ENCODE data around the gene DPP10.

The DPP10 gene

GRCh38 chr2:115634578-115634977 lies 1192.1 kb downstream of the DPP10 start:
- TF ChIP-seq CTCF (IDR thresholded peaks at IDR 0.05; ENCODE audit: borderline replicate concordance, control extremely low read depth, extremely low read depth, insufficient read depth, missing control alignments) = no peak
- DNase-seq (ENCODE audit: low spot score) = no peak
- in situ Hi-C loops (cut with MboI; ENCODE audit: low sequenced_read_pairs, unreplicated experiment) = no loop called here

DNA sequence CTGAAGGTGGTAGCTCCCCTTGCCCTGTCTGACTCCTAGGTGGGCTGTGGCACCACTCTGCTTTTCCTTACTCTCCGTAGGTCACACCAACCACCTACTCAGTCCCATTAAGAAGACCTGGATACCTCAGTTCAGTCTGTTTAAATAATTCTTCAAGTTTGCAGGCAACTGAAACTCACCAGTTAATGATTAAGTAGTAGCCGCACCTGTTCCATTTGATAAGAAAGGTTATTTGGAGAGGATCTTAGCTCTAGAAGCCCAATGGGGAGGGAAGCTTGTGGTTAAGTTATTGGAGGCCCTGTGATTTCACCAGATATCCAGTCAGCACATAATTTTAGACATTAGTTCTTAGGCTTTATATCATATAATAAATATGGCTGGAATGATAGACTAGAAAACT lies 1193.0 kb downstream of the DPP10 start:
- in situ Hi-C loops (cut with MboI; ENCODE audit: low sequenced_read_pairs, unreplicated experiment) = no loop called here
- no peak for DNase-seq (ENCODE audit: low spot score)
- no peak for TF ChIP-seq CTCF (IDR thresholded peaks at IDR 0.05; ENCODE audit: borderline replicate concordance, control extremely low read depth, extremely low read depth, insufficient read depth, missing control alignments)

- no peak for TF ChIP-seq CTCF (IDR thresholded peaks at IDR 0.05; ENCODE audit: borderline replicate concordance, control extremely low read depth, extremely low read depth, insufficient read depth, missing control alignments)
Measured at GRCh38 chr2:115649731-115650130, 1207.3 kb downstream of the DPP10 start.

DNA sequence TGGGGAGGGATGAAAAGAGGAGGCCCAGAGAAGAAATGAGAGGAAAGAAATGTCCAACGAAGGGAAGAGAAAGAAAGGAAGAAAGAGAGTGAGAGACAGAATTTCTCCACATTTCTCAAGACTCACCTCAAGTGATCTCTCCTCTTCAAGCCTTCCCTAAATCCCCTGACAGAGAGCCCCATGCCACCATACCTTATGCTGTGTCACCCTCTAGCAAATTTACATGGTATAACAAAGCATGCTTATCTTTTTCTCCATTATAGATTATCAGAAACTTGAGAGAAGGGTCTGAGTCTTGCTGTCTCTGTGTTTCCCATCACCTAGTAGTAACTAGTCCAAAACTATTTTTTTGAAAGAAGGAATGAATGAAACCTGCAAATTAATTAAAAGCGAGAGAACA lies 1208.4 kb downstream of the DPP10 start:
- no peak for DNase-seq (ENCODE audit: low spot score)
- in situ Hi-C loops (cut with MboI; ENCODE audit: low sequenced_read_pairs, unreplicated experiment) = no loop called here
- TF ChIP-seq CTCF (IDR thresholded peaks at IDR 0.05; ENCODE audit: borderline replicate concordance, control extremely low read depth, extremely low read depth, insufficient read depth, missing control alignments) = no peak

More at GRCh38 chr2:115649731-115650130, 1207.3 kb downstream of the DPP10 start:
- in situ Hi-C loops (cut with MboI; ENCODE audit: low sequenced_read_pairs, unreplicated experiment) = no loop called here
- no peak for DNase-seq (ENCODE audit: low spot score)

DNA sequence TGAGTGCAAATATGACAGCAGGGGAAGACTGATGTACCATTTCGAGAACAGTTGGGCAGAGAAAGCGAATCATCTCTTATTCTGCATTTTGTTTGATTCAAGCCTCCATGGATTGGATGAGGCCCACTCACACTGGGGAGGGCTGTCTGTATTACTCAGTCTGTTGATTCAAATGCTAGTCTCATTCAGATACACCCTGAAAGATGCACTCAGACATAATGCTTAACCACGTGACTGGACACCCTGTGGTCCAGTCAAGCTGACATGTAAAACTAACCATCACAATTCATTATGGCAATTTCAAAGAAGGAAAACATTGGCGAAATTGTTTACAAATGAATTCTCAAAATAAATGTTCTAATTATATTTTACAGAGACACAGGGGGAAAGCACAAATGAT lies 1210.2 kb downstream of the DPP10 start:
- no peak for TF ChIP-seq CTCF (IDR thresholded peaks at IDR 0.05; ENCODE audit: borderline replicate concordance, control extremely low read depth, extremely low read depth, insufficient read depth, missing control alignments)
- in situ Hi-C loops (cut with MboI; ENCODE audit: low sequenced_read_pairs, unreplicated experiment) = no loop called here
- DNase-seq (ENCODE audit: low spot score) = no peak

GRCh38 chr2:115654362-115654761 lies 1211.9 kb downstream of the DPP10 start:
- TF ChIP-seq CTCF (IDR thresholded peaks at IDR 0.05; ENCODE audit: borderline replicate concordance, control extremely low read depth, extremely low read depth, insufficient read depth, missing control alignments) = no peak
- in situ Hi-C loops (cut with MboI; ENCODE audit: low sequenced_read_pairs, unreplicated experiment) = no loop called here
- no peak for DNase-seq (ENCODE audit: low spot score)

DNA sequence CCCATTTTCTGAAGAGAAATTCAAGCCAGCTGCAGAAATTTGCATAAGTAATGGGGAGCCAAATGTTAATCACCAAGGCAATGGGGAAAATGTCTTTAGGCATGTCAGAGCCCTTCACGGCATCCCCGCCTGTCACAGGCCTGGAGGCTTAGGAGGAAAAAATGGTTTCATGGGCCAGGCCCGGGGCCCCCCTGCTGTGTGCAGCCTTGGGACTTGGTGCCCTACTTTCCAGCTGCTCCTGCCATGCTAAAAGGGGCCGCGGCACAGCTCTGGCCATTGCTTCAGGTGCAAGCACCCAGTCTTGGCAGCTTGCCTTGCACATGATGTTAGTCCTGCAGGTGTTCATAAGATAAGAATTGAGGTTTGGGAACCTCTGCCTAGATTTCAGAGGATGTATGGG lies 1235.7 kb downstream of the DPP10 start:
- TF ChIP-seq CTCF (IDR thresholded peaks at IDR 0.05; ENCODE audit: borderline replicate concordance, control extremely low read depth, extremely low read depth, insufficient read depth, missing control alignments) = no peak
- in situ Hi-C loops (cut with MboI; ENCODE audit: low sequenced_read_pairs, unreplicated experiment) = no loop called here
- DNase-seq (ENCODE audit: low spot score) = no peak
